GM19351 (cell line): ENCODE results near the gene CORO1C.
"Not testable (repeated sequence)": the region's sequence is repeated elsewhere in the genome, so short reads cannot be mapped to it uniquely, and the experiment has no call there.

Experiments
- ATAC-seq: cut with Tn5 transposase; IDR thresholded peaks from one replicate; pipeline ENCODE4 v1.9.1; 2021; ENCODE audit warnings: mild to moderate bottlenecking, moderate library complexity; ENCODE audit not compliant: unreplicated experiment

Gene CORO1C

GRCh38 chr12:108731105-108731865 lies at the start of gene CORO1C:
Gene CORO1C, minus strand, starts transcription at chr12:108731518. Its CDS starts 30,200 bp downstream, at chr12:108701318.
- ATAC-seq = peak; percentile 69

GRCh38 chr12:108779998-108780688 lies 48.8 kb upstream of the CORO1C start:
- ATAC-seq = no peak

GRCh38 chr12:108778053-108778452 lies 46.7 kb upstream of the CORO1C start:
- ATAC-seq = no peak

GRCh38 chr12:108777156-108777555 lies 45.8 kb upstream of the CORO1C start:
- no peak for ATAC-seq

- ATAC-seq = no peak
These were observed 42.8 kb upstream of the CORO1C start for GRCh38 chr12:108773798-108774788.

GRCh38 chr12:108772891-108773797 lies 41.8 kb upstream of the CORO1C start:
- ATAC-seq = no peak

GRCh38 chr12:108772247-108772646 lies 40.9 kb upstream of the CORO1C start:
- no peak for ATAC-seq

- not testable (repeated sequence) for ATAC-seq
These were observed 40.5 kb upstream of the CORO1C start for GRCh38 chr12:108771835-108772234.

GRCh38 chr12:108770963-108771362 lies 39.6 kb upstream of the CORO1C start:
- no peak for ATAC-seq

GRCh38 chr12:108770269-108770829 lies 39.0 kb upstream of the CORO1C start:
- ATAC-seq = no peak

GRCh38 chr12:108768591-108769500 lies 37.5 kb upstream of the CORO1C start:
- ATAC-seq = no peak

GRCh38 chr12:108766294-108766693 lies 35.0 kb upstream of the CORO1C start:
- ATAC-seq = no peak

- ATAC-seq = no peak
These were observed 34.0 kb upstream of the CORO1C start for GRCh38 chr12:108765289-108765764.

- ATAC-seq = no peak
These were observed 33.4 kb upstream of the CORO1C start for GRCh38 chr12:108764540-108765288.

GRCh38 chr12:108761226-108761625 lies 29.9 kb upstream of the CORO1C start:
- no peak for ATAC-seq

GRCh38 chr12:108759924-108760323 lies 28.6 kb upstream of the CORO1C start:
- ATAC-seq = no peak

- no peak for ATAC-seq
These were observed 26.5 kb upstream of the CORO1C start for GRCh38 chr12:108757856-108758255.

GRCh38 chr12:108756421-108756820 lies 25.1 kb upstream of the CORO1C start:
- no peak for ATAC-seq
